SU-DHL-6 (cell line): ENCODE data around the gene KRT14.
"Not testable (repeated sequence)": the region's sequence is repeated elsewhere in the genome, so short reads cannot be mapped to it uniquely, and the experiment has no call there.

ENCODE experiments used
- H2AFZ ChIP-seq: fragments of 200-600 bp; sonication (generic); 2 replicates; pipeline ENCODE4 v1.6.1; 2014; ENCODE audit warnings: low read depth, mild to moderate bottlenecking, moderate library complexity, mixed read lengths, antibody characterized with exemption, low read length; ENCODE audit not compliant: severe bottlenecking
- H3F3A ChIP-seq: fragments of 200-600 bp; shearing (Covaris generic); 2 replicates; pipeline ENCODE4 v1.6.0; 2016; ENCODE audit warnings: antibody characterized with exemption, mild to moderate bottlenecking; ENCODE audit not compliant: insufficient read depth
- H3K27ac ChIP-seq: fragments of 200-600 bp; sonication (generic); 2 replicates; pipeline ENCODE4 v1.5.1; 2016; ENCODE audit warnings: low read depth, mild to moderate bottlenecking, low read length, moderate library complexity, mixed read lengths
- H3K27me3 ChIP-seq: fragments of 200-600 bp; sonication (generic), shearing (Covaris generic); 2 replicates; pipeline ENCODE4 v1.6.0; 2014; ENCODE audit warnings: mild to moderate bottlenecking, low read length
- H3K36me3 ChIP-seq: fragments of 200-600 bp; sonication (generic); 2 replicates; pipeline ENCODE4 v1.6.1; 2014; ENCODE audit warnings: mild to moderate bottlenecking, low read length, mixed read lengths
- H3K4me2 ChIP-seq: fragments of 300-600, 200-600 bp; shearing (Covaris generic), sonication (generic); 2 replicates; pipeline ENCODE4 v1.6.0; 2014; ENCODE audit warnings: low read length, low read depth, mild to moderate bottlenecking; ENCODE audit not compliant: poor library complexity, severe bottlenecking
- H3K4me3 ChIP-seq: fragments of 200-600 bp; sonication (generic); 2 replicates; pipeline ENCODE4 v1.5.1; 2014; ENCODE audit warnings: antibody characterized with exemption, low read length, mild to moderate bottlenecking, mixed read lengths; ENCODE audit not compliant: insufficient read depth, poor library complexity, severe bottlenecking
- H3K79me2 ChIP-seq: fragments of 200-600 bp; sonication (generic); 2 replicates; pipeline ENCODE4 v1.6.1; 2014; ENCODE audit warnings: mild to moderate bottlenecking, low read length, moderate library complexity; ENCODE audit not compliant: insufficient read depth
- H3K9ac ChIP-seq: fragments of 200-600 bp; sonication (generic); 2 replicates; pipeline ENCODE4 v1.7.0; 2014; ENCODE audit warnings: mild to moderate bottlenecking, low read length
- H3K9me2 ChIP-seq: fragments of 200-600 bp; sonication (generic); replicated peaks from 2 replicates; pipeline ENCODE4 v1.6.1; 2014; ENCODE audit warnings: low read length; ENCODE audit not compliant: insufficient read depth
- H3K9me3 ChIP-seq: fragments of 200-600 bp; sonication (generic); 2 replicates; pipeline ENCODE4 v1.6.1; 2014; ENCODE audit warnings: low read length, mixed read lengths; ENCODE audit not compliant: insufficient read depth
- H4K20me1 ChIP-seq: fragments of 200-600 bp; sonication (generic); 2 replicates; pipeline ENCODE4 v1.6.1; 2014; ENCODE audit warnings: low read depth, mild to moderate bottlenecking, antibody characterized with exemption, low read length, moderate library complexity, mixed read lengths
- EZH2phosphoT487 ChIP-seq: fragments of 200-600 bp; sonication (generic), shearing (Covaris generic); conservative IDR thresholded peaks from 2 replicates; pipeline ENCODE4 v1.6.1; 2018; ENCODE audit warnings: mild to moderate bottlenecking, antibody characterized with exemption, low read length, moderate library complexity, mixed read lengths
- TF ChIP-seq, protein P1 (sequence below): fragments of 200-600 bp; sonication (generic); IDR thresholded peaks from one replicate; pipeline ENCODE4 v1.5.1; 2017; ENCODE audit warnings: antibody characterized with exemption, mild to moderate bottlenecking, low read length, moderate library complexity; ENCODE audit not compliant: insufficient read depth, poor library complexity, severe bottlenecking

Gene KRT14

GRCh38 chr17:41583137-41584127, 3.3 kb downstream of the KRT14 start:
- TF ChIP-seq, protein P1, sequence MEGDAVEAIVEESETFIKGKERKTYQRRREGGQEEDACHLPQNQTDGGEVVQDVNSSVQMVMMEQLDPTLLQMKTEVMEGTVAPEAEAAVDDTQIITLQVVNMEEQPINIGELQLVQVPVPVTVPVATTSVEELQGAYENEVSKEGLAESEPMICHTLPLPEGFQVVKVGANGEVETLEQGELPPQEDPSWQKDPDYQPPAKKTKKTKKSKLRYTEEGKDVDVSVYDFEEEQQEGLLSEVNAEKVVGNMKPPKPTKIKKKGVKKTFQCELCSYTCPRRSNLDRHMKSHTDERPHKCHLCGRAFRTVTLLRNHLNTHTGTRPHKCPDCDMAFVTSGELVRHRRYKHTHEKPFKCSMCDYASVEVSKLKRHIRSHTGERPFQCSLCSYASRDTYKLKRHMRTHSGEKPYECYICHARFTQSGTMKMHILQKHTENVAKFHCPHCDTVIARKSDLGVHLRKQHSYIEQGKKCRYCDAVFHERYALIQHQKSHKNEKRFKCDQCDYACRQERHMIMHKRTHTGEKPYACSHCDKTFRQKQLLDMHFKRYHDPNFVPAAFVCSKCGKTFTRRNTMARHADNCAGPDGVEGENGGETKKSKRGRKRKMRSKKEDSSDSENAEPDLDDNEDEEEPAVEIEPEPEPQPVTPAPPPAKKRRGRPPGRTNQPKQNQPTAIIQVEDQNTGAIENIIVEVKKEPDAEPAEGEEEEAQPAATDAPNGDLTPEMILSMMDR: no peak
- no peak for TF ChIP-seq EZH2phosphoT487
- Histone ChIP-seq H3K4me3 (no peak overlapping the region), H2AFZ (no peak overlapping the region), H3K9me2 (no peaks in the 10 kb centered on the region), H3K27me3 (no peaks in the 10 kb centered on the region), H3K9me3 (no peaks in the 10 kb centered on the region), H3K36me3 (no peaks in the 10 kb centered on the region), H3K9ac (no peak overlapping the region), H3F3A (no peaks in the 10 kb centered on the region), H3K4me2 (no peak overlapping the region), H4K20me1 (no peaks in the 10 kb centered on the region), H3K27ac (no peak overlapping the region), H3K79me2 (no peaks in the 10 kb centered on the region)

- not testable (repeated sequence) for H4K20me1 ChIP-seq, H3K4me3 ChIP-seq, H3K79me2 ChIP-seq, H3K9ac ChIP-seq, H3K9me3 ChIP-seq, H3K9me2 ChIP-seq, H2AFZ ChIP-seq, H3K27me3 ChIP-seq, H3K27ac ChIP-seq, H3K4me2 ChIP-seq, H3K36me3 ChIP-seq, H3F3A ChIP-seq
These were observed 4.4 kb downstream of the KRT14 start for GRCh38 chr17:41582061-41582968.

DNA sequence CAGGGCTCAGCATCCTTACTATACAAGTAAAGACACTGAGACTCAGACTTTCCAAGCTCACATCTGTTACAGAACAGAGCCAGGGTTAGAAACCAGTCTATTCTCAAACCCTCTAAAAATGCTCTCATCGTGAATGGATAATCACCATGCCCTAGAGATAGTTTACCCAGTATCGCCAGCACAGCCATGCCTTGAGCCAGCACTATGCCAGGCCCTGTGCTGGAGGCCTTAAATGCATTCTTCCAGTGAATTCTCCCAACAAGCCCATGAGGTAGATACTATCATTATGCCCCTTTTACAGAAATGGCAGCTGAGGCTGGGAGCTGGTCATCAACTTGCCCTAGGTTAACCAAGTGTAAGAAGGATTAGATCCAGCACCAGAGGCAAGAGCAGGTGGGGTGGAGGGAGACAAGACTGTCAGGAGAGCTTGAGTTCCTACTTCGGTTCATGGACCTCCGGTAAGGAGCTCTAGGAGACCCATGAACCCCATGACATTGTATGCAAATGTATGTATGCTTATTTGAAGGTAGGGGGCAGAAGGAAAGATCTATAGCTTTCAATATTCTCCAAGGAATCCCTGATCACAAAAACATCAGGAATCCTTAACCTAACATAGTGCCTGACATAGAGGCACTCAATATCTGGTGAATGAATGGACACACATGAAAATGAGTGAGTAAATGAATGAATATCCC, 5.2 kb downstream of the KRT14 start:
- TF ChIP-seq EZH2phosphoT487: no peak
- TF ChIP-seq, protein P1: no peak
- Histone ChIP-seq H3K9me2 (no peaks in the 10 kb centered on the region), H4K20me1 (no peaks in the 10 kb centered on the region), H3F3A (no peaks in the 10 kb centered on the region), H3K79me2 (no peaks in the 10 kb centered on the region), H3K4me2 (no peak overlapping the region), H3K27me3 (no peaks in the 10 kb centered on the region), H3K9me3 (no peaks in the 10 kb centered on the region), H2AFZ (no peak overlapping the region), H3K4me3 (no peak overlapping the region), H3K36me3 (no peaks in the 10 kb centered on the region), H3K9ac (no peak overlapping the region), H3K27ac (no peak overlapping the region)
